ENCODE measurements around the gene ICOS.

The ICOS gene

DNA sequence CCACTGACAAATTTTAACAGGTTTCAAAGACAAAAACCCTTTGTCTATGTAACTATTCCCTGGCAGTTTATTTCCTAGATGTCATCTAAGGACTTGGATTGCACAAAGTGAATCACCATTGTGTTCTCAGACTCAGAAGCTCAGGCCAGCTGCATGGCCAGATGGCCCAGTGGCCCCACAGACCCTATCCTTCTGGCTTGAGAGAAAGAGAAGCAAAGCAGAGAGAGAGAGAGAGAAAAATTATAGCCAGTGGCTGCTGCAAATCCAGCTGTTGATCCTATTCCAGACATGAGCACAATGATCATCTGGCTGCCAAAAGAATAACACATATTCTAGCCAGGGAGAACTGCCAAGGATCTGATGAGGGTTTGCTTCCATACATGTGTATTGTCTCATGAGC, 43.2 kb upstream of the ICOS start:
- no peaks in the 10 kb centered on the region for H3K9me3 ChIP-seq (replicated peaks; ENCODE audit: insufficient read depth, low read length)
- no peak overlapping the region for H3K4me2 ChIP-seq (ENCODE audit: low read depth, low read length)
- H3K9ac ChIP-seq (ENCODE audit: low read length), result no peak overlapping the region

DNA sequence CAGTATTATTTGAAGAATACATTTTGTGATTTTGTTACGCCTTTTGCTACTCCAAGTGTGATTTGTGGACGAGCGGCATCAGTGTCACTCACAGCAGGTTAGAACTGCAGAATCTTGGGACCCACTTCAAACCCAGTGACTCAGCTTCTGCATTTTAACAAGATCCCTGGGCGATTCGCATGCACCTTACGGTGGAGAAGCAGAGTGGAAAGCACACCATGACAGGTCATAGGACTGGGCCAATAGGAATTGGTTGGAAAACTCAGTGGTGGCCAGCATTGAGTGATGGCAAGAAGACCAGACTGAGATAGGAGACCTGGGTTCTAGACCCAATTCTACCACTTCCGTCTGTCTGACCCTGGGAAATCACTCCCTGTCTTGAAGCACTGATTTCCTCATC, 42.7 kb upstream of the ICOS start:
- TF ChIP-seq EZH2phosphoT487 (IDR thresholded peaks at IDR 0.05; ENCODE audit: low read length), result no peak
- TF ChIP-seq EZH2 (optimal IDR thresholded peaks at IDR 0.05; ENCODE audit: low read depth, low read length), result no peak
- TF ChIP-seq, protein P1, sequence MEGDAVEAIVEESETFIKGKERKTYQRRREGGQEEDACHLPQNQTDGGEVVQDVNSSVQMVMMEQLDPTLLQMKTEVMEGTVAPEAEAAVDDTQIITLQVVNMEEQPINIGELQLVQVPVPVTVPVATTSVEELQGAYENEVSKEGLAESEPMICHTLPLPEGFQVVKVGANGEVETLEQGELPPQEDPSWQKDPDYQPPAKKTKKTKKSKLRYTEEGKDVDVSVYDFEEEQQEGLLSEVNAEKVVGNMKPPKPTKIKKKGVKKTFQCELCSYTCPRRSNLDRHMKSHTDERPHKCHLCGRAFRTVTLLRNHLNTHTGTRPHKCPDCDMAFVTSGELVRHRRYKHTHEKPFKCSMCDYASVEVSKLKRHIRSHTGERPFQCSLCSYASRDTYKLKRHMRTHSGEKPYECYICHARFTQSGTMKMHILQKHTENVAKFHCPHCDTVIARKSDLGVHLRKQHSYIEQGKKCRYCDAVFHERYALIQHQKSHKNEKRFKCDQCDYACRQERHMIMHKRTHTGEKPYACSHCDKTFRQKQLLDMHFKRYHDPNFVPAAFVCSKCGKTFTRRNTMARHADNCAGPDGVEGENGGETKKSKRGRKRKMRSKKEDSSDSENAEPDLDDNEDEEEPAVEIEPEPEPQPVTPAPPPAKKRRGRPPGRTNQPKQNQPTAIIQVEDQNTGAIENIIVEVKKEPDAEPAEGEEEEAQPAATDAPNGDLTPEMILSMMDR (IDR thresholded peaks at IDR 0.05; ENCODE audit: low read length), result no peak
- Histone ChIP-seq H3K4me3 (ENCODE audit: low read length) (no peak overlapping the region), H3K27ac (ENCODE audit: low read length) (no peak overlapping the region), H3F3A (ENCODE audit: insufficient read depth, low read length) (peaks cover 21% of the 10 kb centered on the region), H3K4me1 (ENCODE audit: low read length) (peaks cover 44% of the 10 kb centered on the region), H3K27me3 (replicated peaks; ENCODE audit: insufficient read depth, low read length) (no peaks in the 10 kb centered on the region), H3K36me3 (replicated peaks; ENCODE audit: insufficient read depth, low read length) (no peaks in the 10 kb centered on the region), H3K79me2 (ENCODE audit: low read length) (no peaks in the 10 kb centered on the region), H2AFZ (ENCODE audit: low read length) (no peak overlapping the region), H4K20me1 (ENCODE audit: insufficient read depth, low read length) (no peaks in the 10 kb centered on the region), H3K9me2 (replicated peaks; ENCODE audit: insufficient read depth, low read length) (no peaks in the 10 kb centered on the region), H3K9ac (ENCODE audit: low read length) (no peak overlapping the region), H3K4me2 (ENCODE audit: low read depth, low read length) (no peak overlapping the region), H3K9me3 (replicated peaks; ENCODE audit: insufficient read depth, low read length) (no peaks in the 10 kb centered on the region)
- DNase-seq, result no peak

More for the DNA sequence above, 43.2 kb upstream of the ICOS start:
- no peaks in the 10 kb centered on the region for H3K27me3 ChIP-seq (replicated peaks; ENCODE audit: insufficient read depth, low read length)
- no peaks in the 10 kb centered on the region for H3K9me2 ChIP-seq (replicated peaks; ENCODE audit: insufficient read depth, low read length)
- no peak overlapping the region for H3K4me3 ChIP-seq (ENCODE audit: low read length)
- no peak for DNase-seq
- H3F3A ChIP-seq (ENCODE audit: insufficient read depth, low read length), result peaks cover 21% of the 10 kb centered on the region
- H4K20me1 ChIP-seq (ENCODE audit: insufficient read depth, low read length), result no peaks in the 10 kb centered on the region
- no peak overlapping the region for H3K27ac ChIP-seq (ENCODE audit: low read length)
- TF ChIP-seq EZH2 (optimal IDR thresholded peaks at IDR 0.05; ENCODE audit: low read depth, low read length) (no peak), EZH2phosphoT487 (IDR thresholded peaks at IDR 0.05; ENCODE audit: low read length) (no peak)
- TF ChIP-seq, protein P1 (IDR thresholded peaks at IDR 0.05; ENCODE audit: low read length), result no peak
- no peaks in the 10 kb centered on the region for H3K79me2 ChIP-seq (ENCODE audit: low read length)
- no peaks in the 10 kb centered on the region for H3K36me3 ChIP-seq (replicated peaks; ENCODE audit: insufficient read depth, low read length)
- peaks cover 39% of the 10 kb centered on the region for H3K4me1 ChIP-seq (ENCODE audit: low read length)
- H2AFZ ChIP-seq (ENCODE audit: low read length), result no peak overlapping the region

DNA sequence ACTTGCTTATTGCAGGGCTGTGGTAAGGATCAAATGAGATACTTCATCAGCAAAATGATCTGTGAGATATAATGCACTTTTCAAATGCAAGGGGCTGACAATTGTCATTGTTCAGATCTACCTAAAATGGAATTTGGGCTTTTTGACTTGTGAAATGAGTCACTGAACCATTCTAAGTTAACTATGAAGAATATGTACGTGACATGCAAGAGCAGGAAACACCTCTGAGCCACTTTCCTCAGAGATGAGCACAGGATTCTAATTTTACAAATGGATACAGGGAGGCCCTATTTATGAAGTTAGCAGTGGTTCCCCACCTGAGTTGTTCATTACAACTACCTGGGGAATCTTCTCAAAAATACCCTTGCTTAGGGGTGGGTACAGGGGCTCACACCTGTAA, 42.3 kb upstream of the ICOS start:
- H2AFZ ChIP-seq (ENCODE audit: low read length), result no peak overlapping the region
- H3K79me2 ChIP-seq (ENCODE audit: low read length), result no peaks in the 10 kb centered on the region
- no peaks in the 10 kb centered on the region for H3K9me3 ChIP-seq (replicated peaks; ENCODE audit: insufficient read depth, low read length)
- no peak for TF ChIP-seq EZH2 (optimal IDR thresholded peaks at IDR 0.05; ENCODE audit: low read depth, low read length)
- no peak for TF ChIP-seq EZH2phosphoT487 (IDR thresholded peaks at IDR 0.05; ENCODE audit: low read length)
- TF ChIP-seq, protein P1 (IDR thresholded peaks at IDR 0.05; ENCODE audit: low read length), result no peak
- no peaks in the 10 kb centered on the region for H4K20me1 ChIP-seq (ENCODE audit: insufficient read depth, low read length)
- no peaks in the 10 kb centered on the region for H3K36me3 ChIP-seq (replicated peaks; ENCODE audit: insufficient read depth, low read length)
- DNase-seq, result no peak
- H3K9ac ChIP-seq (ENCODE audit: low read length), result no peak overlapping the region
- peaks cover 21% of the 10 kb centered on the region for H3F3A ChIP-seq (ENCODE audit: insufficient read depth, low read length)
- H3K4me1 ChIP-seq (ENCODE audit: low read length), result peaks cover 48% of the 10 kb centered on the region
- H3K4me3 ChIP-seq (ENCODE audit: low read length), result no peak overlapping the region
- no peak overlapping the region for H3K4me2 ChIP-seq (ENCODE audit: low read depth, low read length)
- no peak overlapping the region for H3K27ac ChIP-seq (ENCODE audit: low read length)
- H3K27me3 ChIP-seq (replicated peaks; ENCODE audit: insufficient read depth, low read length), result no peaks in the 10 kb centered on the region
- no peaks in the 10 kb centered on the region for H3K9me2 ChIP-seq (replicated peaks; ENCODE audit: insufficient read depth, low read length)

All from MM.1S (cell line).